Skin of body (tissue), 2 donors: Measurements from ENCODE around the gene TNNC1. TPM values are rescaled to one million over a fixed set of nuclear protein-coding genes. Genes with fewer than 3 reads are reported as not detected.

Experiments
- DNase-seq: peaks from one replicate; lab custom pipeline; 2025; lab: John Stamatoyannopoulos, UW
- total RNA-seq: library from RNA; depleted of rRNA; stranded (reverse); fragments of >200 nt; gene quantifications from one replicate; pipeline ENCODE4 v1.2.3, GENCODE V29; 2014

TNNC1 gene
- total RNA-seq, 1 donor from 2014 or later: 98.9 TPM

GRCh38 chr3:52484680-52485461 is 31.0 kb upstream of the TNNC1 start:
- DNase-seq: no peak

DNA sequence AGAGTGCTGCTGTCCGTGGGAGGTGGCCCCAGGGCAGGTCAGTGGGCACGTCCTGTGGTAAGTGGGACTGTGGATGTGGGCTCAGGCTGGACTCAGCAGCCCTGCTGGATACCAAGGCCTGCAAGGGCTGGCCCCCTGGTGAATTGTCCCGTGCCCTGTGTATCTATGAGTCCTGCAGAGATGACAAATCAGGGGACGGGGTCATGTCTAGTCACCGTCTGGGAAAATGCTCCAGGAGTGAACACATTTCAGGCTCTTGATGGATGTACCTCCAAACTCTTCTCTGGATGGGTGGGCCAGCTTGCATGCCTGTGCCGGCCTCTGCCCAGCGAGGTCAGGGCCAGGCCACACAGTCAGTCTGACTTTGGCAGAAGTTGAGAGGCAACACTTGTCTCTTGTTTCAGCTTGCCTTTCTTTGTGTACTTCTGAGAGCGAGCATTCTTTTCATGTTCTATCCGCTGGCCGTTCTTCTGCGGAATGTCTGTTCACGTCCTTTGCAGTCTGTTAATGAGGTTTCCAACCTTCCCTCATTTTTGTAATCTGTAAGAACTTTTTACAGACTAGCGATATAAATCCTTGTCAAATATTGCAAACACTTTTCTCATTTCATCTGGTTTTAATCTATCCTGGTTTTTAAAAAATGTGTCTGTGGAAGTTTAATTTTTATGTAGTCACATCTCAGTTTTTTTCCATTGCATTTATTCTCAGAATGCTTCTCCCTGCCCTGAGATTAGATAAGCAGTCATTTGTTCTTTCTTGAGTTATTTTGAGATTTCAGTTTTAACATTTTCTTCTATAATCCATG is 29.9 kb upstream of the TNNC1 start:
- DNase-seq: peak; percentile 49

GRCh38 chr3:52483081-52483480 is 29.2 kb upstream of the TNNC1 start:
- no peak for DNase-seq

DNA sequence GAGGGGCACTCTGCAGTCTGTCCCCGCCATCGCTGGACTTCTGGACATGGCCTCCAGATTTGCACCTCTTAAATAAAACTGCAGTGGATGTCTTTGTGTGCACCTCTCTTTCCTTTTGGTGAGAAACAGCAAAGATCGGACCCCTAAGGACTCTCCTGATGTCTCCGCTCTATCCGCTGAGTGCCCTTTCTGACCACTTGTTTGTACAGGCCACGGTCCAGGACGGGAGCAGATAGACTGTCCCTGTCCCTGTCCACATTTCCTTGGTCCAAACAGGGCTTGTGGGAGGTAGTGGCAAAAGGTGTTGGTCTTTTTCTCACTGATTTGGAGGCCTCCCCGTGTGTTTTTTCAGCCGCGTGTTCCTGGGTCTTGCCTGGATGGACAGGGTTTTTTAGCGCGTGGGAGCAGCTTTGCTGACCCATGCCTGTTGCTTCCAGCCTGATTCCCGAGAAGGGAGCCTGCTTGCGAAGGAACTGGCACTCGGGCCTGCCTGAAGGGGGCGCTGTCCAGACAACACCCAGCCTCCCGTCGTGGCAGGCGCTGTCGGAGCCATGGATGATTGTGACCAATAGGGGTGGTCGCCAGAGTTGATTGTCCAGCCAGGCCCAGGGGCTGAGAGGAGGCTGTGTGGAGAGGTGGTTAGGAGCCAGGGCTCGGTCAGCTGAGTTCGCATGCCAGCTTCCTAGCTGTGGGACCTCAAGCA is 28.1 kb upstream of the TNNC1 start:
- DNase-seq: no peak

- no peak for DNase-seq
These were observed 27.2 kb upstream of the TNNC1 start for GRCh38 chr3:52480768-52481715.

GRCh38 chr3:52479877-52480575 is 26.2 kb upstream of the TNNC1 start:
- no peak for DNase-seq

DNA sequence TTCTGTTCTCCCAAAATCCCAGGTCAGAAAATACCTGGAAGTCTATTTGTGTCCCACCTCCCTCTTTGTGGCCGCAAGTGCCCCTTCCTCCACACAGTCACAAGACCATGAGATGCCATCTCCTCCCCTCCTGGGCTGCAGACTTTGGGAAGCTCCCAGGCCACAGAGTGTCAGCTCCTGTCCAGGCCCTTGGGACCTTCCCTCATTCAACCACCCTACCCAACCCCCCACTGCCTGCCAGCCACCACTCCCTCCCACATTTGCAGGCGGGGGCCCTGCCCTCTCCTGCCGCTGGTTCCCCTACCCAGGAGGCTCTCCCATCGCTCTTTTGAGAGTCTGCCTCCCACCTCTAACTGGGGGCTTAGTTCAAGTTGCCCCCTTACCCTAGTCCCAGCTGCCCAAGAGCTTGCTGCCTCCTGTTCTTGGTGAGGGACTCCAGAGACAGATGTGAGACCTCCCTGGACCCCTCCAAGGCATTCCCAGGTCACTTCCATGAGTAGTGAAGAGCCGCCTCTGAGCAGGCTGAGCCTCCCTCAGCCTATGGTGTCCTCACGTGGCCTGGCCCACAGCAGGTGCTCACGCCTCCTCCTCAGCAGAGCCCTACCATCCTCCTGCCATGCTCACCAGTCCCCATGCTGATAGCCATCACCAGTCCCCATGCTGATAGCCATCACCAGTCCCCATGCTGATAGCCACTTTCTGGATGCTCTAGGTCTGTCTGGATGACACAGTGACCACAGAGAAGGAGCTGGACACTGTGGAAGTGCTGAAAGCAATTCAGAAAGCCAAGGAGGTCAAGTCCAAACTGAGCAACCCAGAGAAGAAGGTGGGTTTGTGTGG is 25.4 kb upstream of the TNNC1 start:
- DNase-seq: no peak

- DNase-seq: no peak
These were observed 23.9 kb upstream of the TNNC1 start for GRCh38 chr3:52477796-52478095.

DNA sequence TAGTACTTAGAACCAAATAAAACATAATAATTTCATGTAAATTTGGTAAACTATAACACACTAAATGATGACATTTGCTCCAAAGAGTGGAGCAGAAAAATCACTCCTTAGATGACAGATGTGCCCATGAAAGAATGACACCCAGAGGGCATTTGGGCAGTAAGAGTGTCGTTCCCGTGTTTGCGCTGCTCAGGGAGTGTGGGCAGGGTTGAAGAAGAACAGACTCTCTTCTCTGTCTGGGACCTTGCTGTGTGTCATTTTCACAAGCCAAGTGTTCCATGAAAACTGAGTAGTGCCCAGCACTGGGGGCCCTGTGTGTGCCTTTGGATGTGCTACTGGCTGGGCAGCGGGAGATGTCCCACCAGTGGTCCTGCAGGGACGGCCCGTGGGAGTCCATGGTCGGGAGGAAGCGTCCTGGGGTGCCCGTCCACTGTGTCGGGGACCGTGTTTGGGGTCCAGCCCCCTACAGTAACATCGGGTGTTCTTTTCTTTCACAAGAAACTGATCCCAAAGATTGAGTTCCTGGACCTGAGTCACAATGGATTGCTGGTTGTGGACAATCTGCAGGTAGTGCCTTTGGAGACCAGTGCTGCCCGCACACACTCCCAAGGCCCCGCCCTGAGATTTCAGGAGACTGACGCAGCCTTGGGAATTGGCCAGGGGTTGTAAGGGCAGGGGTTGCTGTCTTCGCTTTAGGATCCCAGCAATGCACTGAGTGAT is 23.4 kb upstream of the TNNC1 start:
- no peak for DNase-seq

GRCh38 chr3:52473026-52473425 is 19.2 kb upstream of the TNNC1 start:
- DNase-seq: no peak

- DNase-seq: no peak
These were observed 18.6 kb upstream of the TNNC1 start for GRCh38 chr3:52472239-52473000.

DNA sequence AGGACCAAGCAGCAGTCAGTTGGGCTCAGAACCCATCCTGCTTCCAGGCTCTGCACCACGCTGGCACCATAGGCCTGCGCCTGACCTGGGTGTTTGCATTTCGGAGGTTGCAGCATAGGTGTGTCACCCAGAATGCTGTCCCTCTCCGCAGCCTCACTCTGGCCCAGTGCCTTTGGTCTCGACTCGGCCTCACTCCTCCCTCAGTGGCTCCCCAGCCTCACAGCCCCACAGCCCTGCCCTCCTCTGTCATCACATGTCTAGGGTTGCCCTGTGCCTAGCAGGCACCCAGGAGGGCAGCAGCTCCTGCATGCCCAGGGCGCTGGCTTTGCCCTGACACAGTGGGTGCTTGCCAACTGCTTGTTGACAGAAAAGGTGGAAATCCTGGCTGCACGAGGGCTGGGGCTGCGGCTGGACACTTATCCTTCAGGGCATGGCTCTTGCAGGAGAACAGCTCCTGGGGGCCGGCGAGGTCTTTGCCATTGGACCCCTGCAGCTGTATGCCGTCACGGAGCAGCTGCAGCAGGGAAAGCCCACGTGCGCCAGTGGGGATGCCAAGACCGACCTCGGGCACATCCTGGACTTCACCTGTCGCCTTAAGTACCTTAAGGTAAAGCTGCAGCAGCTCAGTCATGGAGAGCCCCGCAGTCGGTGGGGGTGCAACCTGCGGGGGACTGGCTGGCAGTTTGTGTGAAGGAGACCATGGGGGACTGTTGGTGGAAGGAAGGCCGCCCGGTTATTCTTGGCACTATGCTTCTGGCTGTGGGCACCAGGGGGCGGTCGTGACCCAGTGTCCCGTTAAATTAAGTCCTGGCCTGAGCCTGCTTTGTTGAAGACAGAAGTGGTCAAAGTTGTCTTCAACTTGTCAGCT is 17.8 kb upstream of the TNNC1 start:
- peak; percentile 2 for DNase-seq

GRCh38 chr3:52470920-52471319 is 17.1 kb upstream of the TNNC1 start:
- DNase-seq: no peak

DNA sequence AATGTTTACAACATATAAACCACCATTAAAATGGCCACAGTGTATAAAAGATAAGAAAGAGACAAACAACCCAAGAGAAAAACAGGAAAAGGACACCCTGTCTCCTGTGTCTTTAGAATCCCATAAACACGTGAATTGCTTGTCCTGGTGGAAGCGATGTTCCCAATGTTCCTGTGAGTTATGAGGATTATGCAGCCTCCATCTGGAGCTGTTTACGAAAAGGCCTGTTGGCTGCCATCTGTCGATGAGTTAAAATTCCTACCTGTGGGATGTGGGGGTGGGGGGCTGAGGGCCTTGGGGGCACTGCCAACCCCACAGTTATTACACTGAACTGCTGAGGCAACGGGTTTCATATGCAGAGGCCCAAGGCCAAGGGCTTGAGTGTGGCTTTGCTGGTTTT is 15.2 kb upstream of the TNNC1 start:
- no peak for DNase-seq

DNA sequence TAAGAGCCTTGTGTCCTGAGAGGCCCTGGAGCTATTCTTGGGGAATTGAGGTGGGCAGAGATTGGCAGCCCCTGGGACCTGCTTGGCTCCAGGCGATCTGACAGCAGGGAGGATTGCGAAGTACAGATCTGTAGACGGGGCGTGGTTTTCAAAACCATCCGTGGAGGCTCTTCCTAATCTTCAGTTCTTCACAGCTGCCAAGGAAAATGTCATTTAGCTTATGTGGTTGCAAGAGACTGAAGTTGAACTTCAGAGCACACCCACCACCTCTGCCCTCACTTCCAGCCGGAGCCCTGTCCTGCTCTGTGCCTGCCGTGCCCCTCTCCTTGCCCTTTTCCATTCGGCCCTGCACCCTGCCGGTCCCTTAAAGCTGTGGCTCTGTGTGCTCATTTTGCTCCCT is 14.5 kb upstream of the TNNC1 start:
- DNase-seq: no peak

DNA sequence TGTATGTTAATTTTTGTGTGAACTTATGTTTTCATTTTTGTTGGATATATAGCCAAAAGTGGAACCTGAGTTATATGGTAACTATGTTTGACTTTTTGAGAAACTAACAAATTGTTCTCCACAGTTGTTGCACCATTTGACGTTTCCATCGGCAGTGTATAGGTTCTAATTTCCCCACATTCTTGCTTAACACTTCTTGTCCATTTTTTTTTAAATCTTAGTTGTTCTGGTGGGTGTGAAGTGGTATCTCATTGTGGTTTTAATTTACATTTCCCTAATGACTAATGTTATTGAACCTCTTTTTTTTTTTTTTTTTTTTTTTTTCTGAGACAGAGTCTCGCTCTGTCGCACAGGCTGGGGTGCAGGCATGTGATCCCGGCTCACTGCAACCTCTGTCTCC is 9.6 kb upstream of the TNNC1 start:
- DNase-seq: no peak

DNA sequence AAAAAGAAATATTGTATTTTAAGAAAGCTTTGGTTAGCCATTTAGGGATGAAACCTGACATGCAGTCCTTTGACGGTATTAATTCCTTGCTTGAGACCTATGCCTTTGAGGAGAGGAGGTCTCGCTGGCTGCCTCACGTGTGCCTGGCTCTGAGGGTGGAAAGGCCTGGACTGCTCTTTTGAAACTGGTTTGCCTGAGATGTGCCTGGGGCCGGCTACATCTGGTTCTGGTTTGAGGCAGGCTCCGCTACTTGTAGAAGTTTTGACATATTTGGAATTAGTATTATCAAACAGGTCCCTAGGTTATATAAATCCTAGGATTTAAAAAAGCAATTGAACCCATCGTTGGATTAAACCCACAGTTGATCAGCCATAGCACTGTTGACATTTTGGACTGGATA is 8.0 kb upstream of the TNNC1 start:
- no peak for DNase-seq
